ENCODE measurements around the gene COPZ2. TPM values are rescaled to one million over a fixed set of nuclear protein-coding genes. Genes with fewer than 3 reads are reported as not detected.
A peak's percentile ranks its signal among the peaks of the same experiment; 100 is the strongest.

COPZ2 gene
- total and polyA plus RNA-seq, 9 of the 15 experiments (the other 6 are each of a cell fraction or from before 2014, with no cell fraction given): 0.22 to 0.49 TPM; not detected in 7

- peak; percentile 50 for TF ChIP-seq PRDM10 (IDR thresholded peaks at IDR 0.05; ENCODE audit: partially characterized antibody)
- TF ChIP-seq HMGXB4 (CRISPR knock-in tag; IDR thresholded peaks at IDR 0.05): no peak
- no peak for TF ChIP-seq GABPB2 (CRISPR knock-in tag; conservative IDR thresholded peaks at IDR 0.05)
- TF ChIP-seq ZNF551 (CRISPR knock-in tag; IDR thresholded peaks at IDR 0.05): no peak
- TF ChIP-seq DPF2 (IDR thresholded peaks at IDR 0.05): peak; percentile 82
- no peak for TF ChIP-seq SMARCA5 (IDR thresholded peaks at IDR 0.05)
- TF ChIP-seq RHOXF2B (CRISPR knock-in tag; conservative IDR thresholded peaks at IDR 0.05): no peak
- peak; percentile 43; the same call in 1 of the 2 replicates for TF ChIP-seq HDAC2 (IDR thresholded peaks at IDR 0.05)
- no peak for TF ChIP-seq HLTF (IDR thresholded peaks at IDR 0.05)
- no peak for TF ChIP-seq NKRF (IDR thresholded peaks at IDR 0.05; ENCODE audit: borderline replicate concordance)
- TF ChIP-seq HDAC6 (IDR thresholded peaks at IDR 0.05; ENCODE audit: low read depth, low read length): no peak
- TF ChIP-seq ARID3B (CRISPR knock-in tag; IDR thresholded peaks at IDR 0.05; ENCODE audit: borderline replicate concordance): no peak
- TF ChIP-seq PTTG1 (tag; IDR thresholded peaks at IDR 0.05; ENCODE audit: low read depth): no peak
- TF ChIP-seq THAP12 (CRISPR knock-in tag; IDR thresholded peaks at IDR 0.05): no peak
- TF ChIP-seq TCF3 (CRISPR knock-in tag; IDR thresholded peaks at IDR 0.05): peak; percentile 77
- no peak for TF ChIP-seq ZNF165 (CRISPR knock-in tag; IDR thresholded peaks at IDR 0.05; ENCODE audit: borderline replicate concordance)
- no peak for TF ChIP-seq E2F5 (CRISPR knock-in tag; IDR thresholded peaks at IDR 0.05)
Observed at GRCh38 chr17:47982091-47982617, 55.4 kb downstream of the COPZ2 start (continued).

Data from K562 (cell line).